DND-41 (cell line): ENCODE data around the gene MOXD1.

ENCODE experiments used
- EZH2 ChIP-seq: IDR thresholded peaks from 3 replicates; pipeline ENCODE4 v1.6.1; 2012; ENCODE audit warnings: borderline replicate concordance, low read depth, mild to moderate bottlenecking, moderate library complexity, low read length, inconsistent platforms; ENCODE audit not compliant: severe bottlenecking
- TF ChIP-seq, protein P1 (sequence below): IDR thresholded peaks from 2 replicates; pipeline ENCODE4 v1.5.1; 2012; ENCODE audit warnings: borderline replicate concordance, low read length, moderate library complexity, mild to moderate bottlenecking; ENCODE audit not compliant: poor library complexity, severe bottlenecking; ENCODE audit errors: extremely low read depth

DNA sequence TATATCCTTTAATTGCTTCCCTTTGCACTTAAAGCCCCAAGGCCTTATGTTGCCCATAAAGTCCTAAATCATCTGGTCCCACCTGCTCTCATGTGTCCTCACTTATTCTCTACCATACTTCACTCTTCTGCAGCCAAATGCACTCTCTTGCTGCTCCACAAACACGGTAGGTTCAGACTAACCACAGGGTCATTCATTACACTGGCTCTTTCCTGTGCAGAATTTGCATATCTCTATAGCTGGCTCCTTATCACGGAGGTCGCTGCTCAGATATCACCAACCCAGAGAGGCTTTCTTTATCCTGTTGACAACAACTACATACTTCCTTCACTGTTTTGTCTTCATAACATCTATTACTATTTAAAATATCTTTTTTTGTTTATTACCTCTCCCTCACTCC is 86.8 kb downstream of the MOXD1 start:
- TF ChIP-seq EZH2 = no peak
- TF ChIP-seq, protein P1, sequence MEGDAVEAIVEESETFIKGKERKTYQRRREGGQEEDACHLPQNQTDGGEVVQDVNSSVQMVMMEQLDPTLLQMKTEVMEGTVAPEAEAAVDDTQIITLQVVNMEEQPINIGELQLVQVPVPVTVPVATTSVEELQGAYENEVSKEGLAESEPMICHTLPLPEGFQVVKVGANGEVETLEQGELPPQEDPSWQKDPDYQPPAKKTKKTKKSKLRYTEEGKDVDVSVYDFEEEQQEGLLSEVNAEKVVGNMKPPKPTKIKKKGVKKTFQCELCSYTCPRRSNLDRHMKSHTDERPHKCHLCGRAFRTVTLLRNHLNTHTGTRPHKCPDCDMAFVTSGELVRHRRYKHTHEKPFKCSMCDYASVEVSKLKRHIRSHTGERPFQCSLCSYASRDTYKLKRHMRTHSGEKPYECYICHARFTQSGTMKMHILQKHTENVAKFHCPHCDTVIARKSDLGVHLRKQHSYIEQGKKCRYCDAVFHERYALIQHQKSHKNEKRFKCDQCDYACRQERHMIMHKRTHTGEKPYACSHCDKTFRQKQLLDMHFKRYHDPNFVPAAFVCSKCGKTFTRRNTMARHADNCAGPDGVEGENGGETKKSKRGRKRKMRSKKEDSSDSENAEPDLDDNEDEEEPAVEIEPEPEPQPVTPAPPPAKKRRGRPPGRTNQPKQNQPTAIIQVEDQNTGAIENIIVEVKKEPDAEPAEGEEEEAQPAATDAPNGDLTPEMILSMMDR = no peak
